Measurements from ENCODE around the gene ITPA. TPM values are rescaled to one million over a fixed set of nuclear protein-coding genes. Genes with fewer than 3 reads are reported as not detected.

Gene ITPA
- total and polyA plus RNA-seq, 2 donors (not counting 1 experiment from before 2014, with no cell fraction given): 55.5 to 65.6 TPM

GRCh38 chr20:3223651-3223993, 14.3 kb downstream of the ITPA start:
- peak overlapping the region; percentile 85 for H3K27ac Mint-ChIP-seq
- no peaks in the 10 kb centered on the region for H3K9me3 Mint-ChIP-seq (ENCODE audit: insufficient read depth)
- H4K20me1 ChIP-seq (ENCODE audit: control insufficient read depth, insufficient read depth, low read length, poor library complexity, severe bottlenecking): no peaks in the 10 kb centered on the region
- POLR2A ChIA-PET: interaction anchor here (2.5 kb wide), 1 partner anchor 14 kb away, joined by 9 read pairs; the partner anchor contains the start of gene ITPA
- intact Hi-C loops (cut with micrococcal nuclease): loop anchor here (1.0 to 2.0 kb wide), 3 partner anchors 15 to 19 kb away; partner anchors contain the start of genes DDRGK1, ITPA and SLC4A11
- WGBS (ENCODE audit: insufficient coverage): 61% methylated on average over 3 of the region's 6 CpGs
- peak overlapping the region; percentile 22 for H3K9ac ChIP-seq (ENCODE audit: low read length)
- peaks cover 0 to 13% of the 10 kb centered on the region in 2 experiments for H3K36me3 ChIP-seq (replicated peaks in 1 of 2; ENCODE audit: control extremely low read depth in 1 of 2, control insufficient read depth in 1 of 2, extremely low read depth in 1 of 2, insufficient read depth in 2 of 2, low read length in 1 of 2)
- no peak for TF ChIP-seq EZH2 (IDR thresholded peaks at IDR 0.05; ENCODE audit: borderline replicate concordance, insufficient read depth, low read depth, low read length, poor library complexity, severe bottlenecking)
- TF ChIP-seq, protein P1, sequence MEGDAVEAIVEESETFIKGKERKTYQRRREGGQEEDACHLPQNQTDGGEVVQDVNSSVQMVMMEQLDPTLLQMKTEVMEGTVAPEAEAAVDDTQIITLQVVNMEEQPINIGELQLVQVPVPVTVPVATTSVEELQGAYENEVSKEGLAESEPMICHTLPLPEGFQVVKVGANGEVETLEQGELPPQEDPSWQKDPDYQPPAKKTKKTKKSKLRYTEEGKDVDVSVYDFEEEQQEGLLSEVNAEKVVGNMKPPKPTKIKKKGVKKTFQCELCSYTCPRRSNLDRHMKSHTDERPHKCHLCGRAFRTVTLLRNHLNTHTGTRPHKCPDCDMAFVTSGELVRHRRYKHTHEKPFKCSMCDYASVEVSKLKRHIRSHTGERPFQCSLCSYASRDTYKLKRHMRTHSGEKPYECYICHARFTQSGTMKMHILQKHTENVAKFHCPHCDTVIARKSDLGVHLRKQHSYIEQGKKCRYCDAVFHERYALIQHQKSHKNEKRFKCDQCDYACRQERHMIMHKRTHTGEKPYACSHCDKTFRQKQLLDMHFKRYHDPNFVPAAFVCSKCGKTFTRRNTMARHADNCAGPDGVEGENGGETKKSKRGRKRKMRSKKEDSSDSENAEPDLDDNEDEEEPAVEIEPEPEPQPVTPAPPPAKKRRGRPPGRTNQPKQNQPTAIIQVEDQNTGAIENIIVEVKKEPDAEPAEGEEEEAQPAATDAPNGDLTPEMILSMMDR (IDR thresholded peaks at IDR 0.05): no peak
- peak overlapping the region; percentile 72 for H3K4me2 ChIP-seq (replicated peaks; ENCODE audit: low read depth, low read length, poor library complexity, severe bottlenecking)
- H3K4me1 Mint-ChIP-seq: peaks cover 27% of the 10 kb centered on the region
- no peak for ATAC-seq (ENCODE audit: low read depth)
- no peaks in the 10 kb centered on the region for H3K27me3 Mint-ChIP-seq
- H2AFZ ChIP-seq (ENCODE audit: insufficient read depth, low read depth, low read length, poor library complexity, severe bottlenecking): no peak overlapping the region
- no peaks in the 10 kb centered on the region for H3K27me3 ChIP-seq (replicated peaks in 1 of 4; ENCODE audit: control extremely low read depth in 1 of 4, control insufficient read depth in 3 of 4, insufficient read depth in 4 of 4, low read length in 3 of 4)
- peaks cover 20 to 29% of the 10 kb centered on the region in 2 donors for H3K4me1 ChIP-seq (ENCODE audit: control insufficient read depth in 2 of 2, insufficient read depth in 2 of 2, low read length in 2 of 2)
- H3K79me2 ChIP-seq (ENCODE audit: control insufficient read depth, insufficient read depth, low read length): peaks cover under 1% of the 10 kb centered on the region
- DNase-seq: no peak
- H3K4me3 Mint-ChIP-seq: peak overlapping the region; percentile 76
- H3K9me3 ChIP-seq (ENCODE audit: control extremely low read depth in 1 of 3, control insufficient read depth in 2 of 3, insufficient read depth in 1 of 3, low read length in 2 of 3): no peaks in the 10 kb centered on the region
- peak overlapping the region in 1 of 5 experiments; percentile 18 for H3K4me3 ChIP-seq (ENCODE audit: control extremely low read depth in 1 of 5, extremely low read depth in 1 of 5, insufficient read depth in 1 of 5, low read depth in 2 of 5, low read length in 4 of 5)
- CTCF ChIA-PET: interaction anchor here (0.8 to 8.0 kb wide), 3 partner anchors 15 to 92 kb away, joined by 3 to 76 read pairs (median 3); partner anchors contain the start of gene ITPA
- H3K27ac ChIP-seq (ENCODE audit: low read length in 2 of 2): peak overlapping the region; percentile 49 to 55

- POLR2A ChIA-PET: interaction anchor here (2.5 kb wide), 1 partner anchor 14 kb away, joined by 9 read pairs; the partner anchor contains the start of gene ITPA
These were observed 14.8 kb downstream of the ITPA start for GRCh38 chr20:3223994-3224680.

More at GRCh38 chr20:3223994-3224680, 14.8 kb downstream of the ITPA start:
- Mint-ChIP-seq H3K27me3 (no peaks in the 10 kb centered on the region), H3K4me1 (peaks cover 26% of the 10 kb centered on the region), H3K4me3 (peak overlapping the region; percentile 76), H3K9me3 (ENCODE audit: insufficient read depth) (no peaks in the 10 kb centered on the region), H3K27ac (peak overlapping the region; percentile 85)
- CTCF ChIA-PET: interaction anchor here (8.0 kb wide), 1 partner anchor 91 kb away, joined by 76 read pairs; no protein-coding TSS in a partner anchor
- no peak for DNase-seq
- Histone ChIP-seq H3K9ac (ENCODE audit: low read length) (no peak overlapping the region), H3K4me2 (replicated peaks; ENCODE audit: low read depth, low read length, poor library complexity, severe bottlenecking) (peak overlapping the region; percentile 72), H3K27ac (ENCODE audit: low read length in 2 of 2) (no peak overlapping the region), H3K27me3 (replicated peaks in 1 of 4; ENCODE audit: control extremely low read depth in 1 of 4, control insufficient read depth in 3 of 4, insufficient read depth in 4 of 4, low read length in 3 of 4) (no peaks in the 10 kb centered on the region), H3K4me1 (ENCODE audit: control insufficient read depth in 2 of 2, insufficient read depth in 2 of 2, low read length in 2 of 2) (peaks cover 20 to 27% of the 10 kb centered on the region in 2 donors), H3K4me3 (ENCODE audit: control extremely low read depth in 1 of 5, extremely low read depth in 1 of 5, insufficient read depth in 1 of 5, low read depth in 2 of 5, low read length in 4 of 5) (no peak overlapping the region), H3K36me3 (replicated peaks in 1 of 2; ENCODE audit: control extremely low read depth in 1 of 2, control insufficient read depth in 1 of 2, extremely low read depth in 1 of 2, insufficient read depth in 2 of 2, low read length in 1 of 2) (peaks cover 0 to 13% of the 10 kb centered on the region in 2 experiments), H3K9me3 (ENCODE audit: control extremely low read depth in 1 of 3, control insufficient read depth in 2 of 3, insufficient read depth in 1 of 3, low read length in 2 of 3) (no peaks in the 10 kb centered on the region), H2AFZ (ENCODE audit: insufficient read depth, low read depth, low read length, poor library complexity, severe bottlenecking) (no peak overlapping the region), H3K79me2 (ENCODE audit: control insufficient read depth, insufficient read depth, low read length) (no peaks in the 10 kb centered on the region), H4K20me1 (ENCODE audit: control insufficient read depth, insufficient read depth, low read length, poor library complexity, severe bottlenecking) (no peaks in the 10 kb centered on the region)
- TF ChIP-seq, protein P1 (IDR thresholded peaks at IDR 0.05): no peak
- TF ChIP-seq EZH2 (IDR thresholded peaks at IDR 0.05; ENCODE audit: borderline replicate concordance, insufficient read depth, low read depth, low read length, poor library complexity, severe bottlenecking): no peak
- no peak for ATAC-seq (ENCODE audit: low read depth)
- 87% methylated on average over 19 of the region's 20 CpGs for WGBS (ENCODE audit: insufficient coverage)
- intact Hi-C loops (cut with micrococcal nuclease): loop anchor here (1.0 to 2.0 kb wide), 3 partner anchors 15 to 20 kb away; partner anchors contain the start of genes DDRGK1, ITPA and SLC4A11

All from B cell (primary cell).